HG03064 (cell line): ENCODE measurements around the gene EPHB1.
"Not testable (repeated sequence)": the region's sequence is repeated elsewhere in the genome, so short reads cannot be mapped to it uniquely, and the experiment has no call there.

Experiments used
- ATAC-seq: cut with Tn5 transposase; IDR thresholded peaks from one replicate; pipeline ENCODE4 v1.9.1; 2021; ENCODE audit warnings: low read depth; ENCODE audit not compliant: unreplicated experiment

Gene EPHB1

GRCh38 chr3:134934933-134935332, 139.9 kb downstream of the EPHB1 start:
- no peak for ATAC-seq

GRCh38 chr3:134937256-134938028, 142.4 kb downstream of the EPHB1 start:
- no peak for ATAC-seq

- ATAC-seq = no peak
Observed at GRCh38 chr3:134938029-134938525, 143.0 kb downstream of the EPHB1 start.

- ATAC-seq = no peak
Observed at GRCh38 chr3:134939978-134940377, 144.9 kb downstream of the EPHB1 start.

GRCh38 chr3:134941820-134942219, 146.8 kb downstream of the EPHB1 start:
- ATAC-seq = no peak

GRCh38 chr3:134944429-134944828, 149.4 kb downstream of the EPHB1 start:
- no peak for ATAC-seq

- no peak for ATAC-seq
Observed at GRCh38 chr3:134949150-134949549, 154.1 kb downstream of the EPHB1 start.

GRCh38 chr3:134952371-134952770, 157.3 kb downstream of the EPHB1 start:
- no peak for ATAC-seq

- ATAC-seq = no peak
Observed at GRCh38 chr3:134955874-134956273, 160.8 kb downstream of the EPHB1 start.

- ATAC-seq = no peak
Observed at GRCh38 chr3:134956395-134956794, 161.3 kb downstream of the EPHB1 start.

- no peak for ATAC-seq
Observed at GRCh38 chr3:134956844-134957243, 161.8 kb downstream of the EPHB1 start.

- ATAC-seq = no peak
Observed at GRCh38 chr3:134959516-134959915, 164.5 kb downstream of the EPHB1 start.

- no peak for ATAC-seq
Observed at GRCh38 chr3:134964226-134964625, 169.2 kb downstream of the EPHB1 start.

GRCh38 chr3:134965865-134966481, 170.9 kb downstream of the EPHB1 start:
- no peak for ATAC-seq

GRCh38 chr3:134970895-134971294, 175.8 kb downstream of the EPHB1 start:
- no peak for ATAC-seq

- no peak for ATAC-seq
Observed at GRCh38 chr3:134971306-134971705, 176.2 kb downstream of the EPHB1 start.

- ATAC-seq = not testable (repeated sequence)
Observed at GRCh38 chr3:134971907-134972306, 176.8 kb downstream of the EPHB1 start.

GRCh38 chr3:134972836-134973455, 177.9 kb downstream of the EPHB1 start:
- ATAC-seq = no peak

GRCh38 chr3:134974624-134975023, 179.6 kb downstream of the EPHB1 start:
- ATAC-seq = no peak

- ATAC-seq = no peak
Observed at GRCh38 chr3:134976948-134977347, 181.9 kb downstream of the EPHB1 start.

GRCh38 chr3:134978658-134979057, 183.6 kb downstream of the EPHB1 start:
- ATAC-seq = no peak
